GM19397 (cell line): ENCODE data around the gene MRPL54.
"Not testable (repeated sequence)": the region's sequence is repeated elsewhere in the genome, so short reads cannot be mapped to it uniquely, and the experiment has no call there.

Experiments
- ATAC-seq: cut with Tn5 transposase; IDR thresholded peaks from one replicate; pipeline ENCODE4 v1.9.1; 2021; ENCODE audit warnings: mild to moderate bottlenecking, moderate library complexity; ENCODE audit not compliant: unreplicated experiment

MRPL54 gene

GRCh38 chr19:3807574-3808354 is 45.3 kb downstream of the MRPL54 start:
- no peak for ATAC-seq

GRCh38 chr19:3808420-3809143 is 46.1 kb downstream of the MRPL54 start:
- ATAC-seq: no peak

- no peak for ATAC-seq
Measured at GRCh38 chr19:3809881-3810707, 47.6 kb downstream of the MRPL54 start.

- no peak for ATAC-seq
Measured at GRCh38 chr19:3810708-3811355, 48.4 kb downstream of the MRPL54 start.

GRCh38 chr19:3813473-3814392 is 51.3 kb downstream of the MRPL54 start:
- no peak for ATAC-seq

GRCh38 chr19:3814648-3815047 is 52.2 kb downstream of the MRPL54 start:
- ATAC-seq: no peak

GRCh38 chr19:3816148-3816547 is 53.7 kb downstream of the MRPL54 start:
- ATAC-seq: not testable (repeated sequence)

GRCh38 chr19:3816566-3817218 is 54.2 kb downstream of the MRPL54 start:
- no peak for ATAC-seq
